NCI-H526 (cell line): ENCODE measurements around the gene EMC9.

Experiments
- DNase-seq, 2 experiments: peaks; one replicate each; lab custom pipeline; 2025; lab: John Stamatoyannopoulos, UW

Gene EMC9

GRCh38 chr14:24131549-24131966 is 9.8 kb downstream of the EMC9 start:
- no peak for DNase-seq

GRCh38 chr14:24130717-24131548 is 10.5 kb downstream of the EMC9 start:
- DNase-seq = no peak

GRCh38 chr14:24130380-24130716 is 11.0 kb downstream of the EMC9 start, which contains the start of gene FITM1:
FITM1 (plus strand) TSS chr14:24130659; CDS start chr14:24131564, 905 bp downstream.
- DNase-seq = no peak

- no peak for DNase-seq
Measured at GRCh38 chr14:24129410-24129998, 11.9 kb downstream of the EMC9 start.

GRCh38 chr14:24127673-24128072 is 13.7 kb downstream of the EMC9 start:
- DNase-seq = no peak

- DNase-seq = no peak
Measured at GRCh38 chr14:24126939-24127338, 14.5 kb downstream of the EMC9 start.

- no peak for DNase-seq
Measured at GRCh38 chr14:24123424-24124417, 17.7 kb downstream of the EMC9 start.

GRCh38 chr14:24122898-24123297 is 18.5 kb downstream of the EMC9 start:
- no peak for DNase-seq

- DNase-seq = no peak
Measured at GRCh38 chr14:24122416-24122815, 19.0 kb downstream of the EMC9 start.

GRCh38 chr14:24121210-24121609 is 20.2 kb downstream of the EMC9 start:
- no peak for DNase-seq

GRCh38 chr14:24119691-24120090 is 21.7 kb downstream of the EMC9 start:
- DNase-seq = no peak

- DNase-seq = no peak
Measured at GRCh38 chr14:24117179-24117578, 24.2 kb downstream of the EMC9 start.

GRCh38 chr14:24116128-24116814 is 25.1 kb downstream of the EMC9 start:
- DNase-seq = no peak

GRCh38 chr14:24115422-24116127 is 25.8 kb downstream of the EMC9 start:
- DNase-seq = no peak

- peak; percentile 99 for DNase-seq
Measured at GRCh38 chr14:24114532-24115421, 26.6 kb downstream of the EMC9 start, which contains the start of the genes DCAF11 and NRL. DCAF11 (plus strand) TSS chr14:24114777; CDS start chr14:24115595, 818 bp downstream. NRL (minus strand) TSS chr14:24114949; CDS start chr14:24082848, 32,101 bp downstream.

GRCh38 chr14:24113801-24114531 is 27.4 kb downstream of the EMC9 start:
- peak; percentile 90 to 92 for DNase-seq

- no peak for DNase-seq
Measured at GRCh38 chr14:24113379-24113800, 28.0 kb downstream of the EMC9 start.

- DNase-seq = no peak
Measured at GRCh38 chr14:24110523-24110922, 30.9 kb downstream of the EMC9 start.

GRCh38 chr14:24110060-24110459 is 31.3 kb downstream of the EMC9 start:
- no peak for DNase-seq
